ENCODE data around the gene CLCN6. TPM values are rescaled to one million over a fixed set of nuclear protein-coding genes. Genes with fewer than 3 reads are reported as not detected.

Gene CLCN6
- total RNA-seq, 1 donor from 2014 or later: 94.3 TPM

GRCh38 chr1:11797525-11798216, 8.3 kb upstream of the CLCN6 start:
- Mint-ChIP-seq H3K4me3 (ENCODE audit: unreplicated experiment) (no peak overlapping the region), H3K36me3 (ENCODE audit: unreplicated experiment) (no peaks in the 10 kb centered on the region), H3K4me1 (ENCODE audit: low read depth, unreplicated experiment) (peaks cover 15% of the 10 kb centered on the region)

GRCh38 chr1:11799099-11799498, 6.9 kb upstream of the CLCN6 start:
- H3K4me1 Mint-ChIP-seq (ENCODE audit: low read depth, unreplicated experiment): peaks cover 15% of the 10 kb centered on the region
- H3K9me3 Mint-ChIP-seq (ENCODE audit: unreplicated experiment): peaks cover 12% of the 10 kb centered on the region
- H3K4me3 Mint-ChIP-seq (ENCODE audit: unreplicated experiment): no peak overlapping the region
- no peak for TF ChIP-seq CTCF (IDR thresholded peaks at IDR 0.05; ENCODE audit: partially characterized antibody, unreplicated experiment)
- H3K27me3 Mint-ChIP-seq (ENCODE audit: unreplicated experiment): peaks cover 9% of the 10 kb centered on the region
- DNase-seq: no peak
- no peaks in the 10 kb centered on the region for H3K36me3 Mint-ChIP-seq (ENCODE audit: unreplicated experiment)
- no peak overlapping the region for H3K27ac Mint-ChIP-seq (ENCODE audit: unreplicated experiment)

More at GRCh38 chr1:11797525-11798216, 8.3 kb upstream of the CLCN6 start:
- no peak for DNase-seq
- Mint-ChIP-seq H3K27me3 (ENCODE audit: unreplicated experiment) (peaks cover 5% of the 10 kb centered on the region), H3K27ac (ENCODE audit: unreplicated experiment) (no peak overlapping the region), H3K9me3 (ENCODE audit: unreplicated experiment) (peaks cover 6% of the 10 kb centered on the region)
- TF ChIP-seq CTCF (IDR thresholded peaks at IDR 0.05; ENCODE audit: partially characterized antibody, unreplicated experiment): no peak

GRCh38 chr1:11799896-11800295, 6.1 kb upstream of the CLCN6 start:
- H3K4me1 Mint-ChIP-seq (ENCODE audit: low read depth, unreplicated experiment): peaks cover 20% of the 10 kb centered on the region
- no peak for DNase-seq
- no peaks in the 10 kb centered on the region for H3K36me3 Mint-ChIP-seq (ENCODE audit: unreplicated experiment)
- peaks cover 12% of the 10 kb centered on the region for H3K9me3 Mint-ChIP-seq (ENCODE audit: unreplicated experiment)
- peaks cover 11% of the 10 kb centered on the region for H3K27me3 Mint-ChIP-seq (ENCODE audit: unreplicated experiment)
- no peak overlapping the region for H3K4me3 Mint-ChIP-seq (ENCODE audit: unreplicated experiment)
- no peak for TF ChIP-seq CTCF (IDR thresholded peaks at IDR 0.05; ENCODE audit: partially characterized antibody, unreplicated experiment)
- no peak overlapping the region for H3K27ac Mint-ChIP-seq (ENCODE audit: unreplicated experiment)

- Mint-ChIP-seq H3K9me3 (ENCODE audit: unreplicated experiment) (peaks cover 12% of the 10 kb centered on the region), H3K27me3 (ENCODE audit: unreplicated experiment) (peaks cover 8% of the 10 kb centered on the region), H3K4me3 (ENCODE audit: unreplicated experiment) (no peak overlapping the region), H3K36me3 (ENCODE audit: unreplicated experiment) (no peaks in the 10 kb centered on the region), H3K27ac (ENCODE audit: unreplicated experiment) (no peak overlapping the region), H3K4me1 (ENCODE audit: low read depth, unreplicated experiment) (peaks cover 20% of the 10 kb centered on the region)
- TF ChIP-seq CTCF (IDR thresholded peaks at IDR 0.05; ENCODE audit: partially characterized antibody, unreplicated experiment): no peak
- DNase-seq: no peak
These were observed 5.6 kb upstream of the CLCN6 start for GRCh38 chr1:11800391-11800755.

GRCh38 chr1:11800756-11801433, 5.1 kb upstream of the CLCN6 start:
- DNase-seq: no peak
- no peaks in the 10 kb centered on the region for H3K36me3 Mint-ChIP-seq (ENCODE audit: unreplicated experiment)
- peaks cover 20% of the 10 kb centered on the region for H3K4me1 Mint-ChIP-seq (ENCODE audit: low read depth, unreplicated experiment)
- H3K27ac Mint-ChIP-seq (ENCODE audit: unreplicated experiment): no peak overlapping the region
- peaks cover 13% of the 10 kb centered on the region for H3K9me3 Mint-ChIP-seq (ENCODE audit: unreplicated experiment)
- TF ChIP-seq CTCF (IDR thresholded peaks at IDR 0.05; ENCODE audit: partially characterized antibody, unreplicated experiment): no peak
- H3K4me3 Mint-ChIP-seq (ENCODE audit: unreplicated experiment): peak overlapping the region; percentile 99
- H3K27me3 Mint-ChIP-seq (ENCODE audit: unreplicated experiment): peaks cover 8% of the 10 kb centered on the region
